Pancreas (tissue), 8 donors: ENCODE measurements around the gene CASTOR2. TPM values are rescaled to one million over a fixed set of nuclear protein-coding genes. Genes with fewer than 3 reads are reported as not detected.

Experiments used
- polyA plus RNA-seq, 2 donors: library from polyadenylated mRNA; stranded (reverse); fragments of 200-250 nt; gene quantifications; one replicate each; pipeline ENCODE4 v1.2.3, GENCODE V29; 2013
- total RNA-seq, 6 donors: library from RNA; stranded (reverse); fragmentation: NEBNext Ultra II Directional in 4 of 6; extraction: Animal tissue kit (Norgen Biotek cat#: 25700) in 4 of 6; gene quantifications; one replicate each; pipeline versions ENCODE4 v1.2.1 to v1.2.4, GENCODE V29; 2021 to 2023
- donor health status: healthy with polysubstance abuse.
- donor health status: DM: no; HTN: no; CAD: no; lungs with moderate emphysema.
- donor health status: DM: no; HTN: no; CAD: no.
- donor health status: Bipolar disorder and iron deficiency.
- donor health status: DM: yes; HTN: yes; CAD: no.
- donor health status: DM: no; HTN: no; CAD: no.
- donor health status: DM: no; HTN: no; CAD: no.
- donor health status: DM: yes; HTN: yes; CAD: no.

The CASTOR2 gene
- total and polyA plus RNA-seq, 8 donors: 3.5 to 23.9 (median 12.5) TPM

Other genes with a start within 250 kb of the CASTOR2 start
- gene NCF1, start 190.7 kb upstream of the CASTOR2 start, total RNA-seq: 1 to 10 TPM in 3 of 6 donors, under 1 TPM in 2, not detected in 1; 0.32 to 4.6 (median 1.3) TPM
- 1 to 10 TPM in 1 of 2 donors, under 1 TPM in 1; 0.99 to 1.1 TPM for gene NCF1, start 190.7 kb upstream of the CASTOR2 start, polyA plus RNA-seq
- 10 to 100 TPM; 11.3 to 19.6 (median 15.8) TPM for gene GTF2IRD2, start 113.1 kb upstream of the CASTOR2 start, total RNA-seq
- 10 to 100 TPM; 19.0 to 19.5 TPM for gene GTF2IRD2, start 113.1 kb upstream of the CASTOR2 start, polyA plus RNA-seq
- gene RCC1L, start 109.1 kb downstream of the CASTOR2 start, total RNA-seq: 10 to 100 TPM; 12.2 to 20.7 (median 17.2) TPM
- 10 to 100 TPM; 15.5 to 18.7 TPM for gene RCC1L, start 109.1 kb downstream of the CASTOR2 start, polyA plus RNA-seq
- 10 to 100 TPM; 18.0 to 29.4 (median 25.7) TPM for gene GTF2IRD2B, start 127.9 kb downstream of the CASTOR2 start, total RNA-seq
- gene GTF2IRD2B, start 127.9 kb downstream of the CASTOR2 start, polyA plus RNA-seq: 10 to 100 TPM; 20.5 to 30.4 TPM